Esophagus mucosa (tissue), 1 donor: ENCODE measurements around the gene YY1AP1. TPM values are rescaled to one million over a fixed set of nuclear protein-coding genes. Genes with fewer than 3 reads are reported as not detected.
"Not testable (repeated sequence)": the region's sequence is repeated elsewhere in the genome, so short reads cannot be mapped to it uniquely, and the experiment has no call there.

Experiments
- ATAC-seq: fragments of 200-7000 bp; cut with Tn5 transposase; one replicate; pipeline ENCODE4 v1.9.1; 2020
- total RNA-seq: library from RNA; stranded (reverse); gene quantifications from one replicate; pipeline ENCODE4 v1.2.4, GENCODE V29; 2023
- donor health status: DM: yes; HTN: yes; CAD: no.

YY1AP1 gene
- total RNA-seq: 40.3 TPM

DNA sequence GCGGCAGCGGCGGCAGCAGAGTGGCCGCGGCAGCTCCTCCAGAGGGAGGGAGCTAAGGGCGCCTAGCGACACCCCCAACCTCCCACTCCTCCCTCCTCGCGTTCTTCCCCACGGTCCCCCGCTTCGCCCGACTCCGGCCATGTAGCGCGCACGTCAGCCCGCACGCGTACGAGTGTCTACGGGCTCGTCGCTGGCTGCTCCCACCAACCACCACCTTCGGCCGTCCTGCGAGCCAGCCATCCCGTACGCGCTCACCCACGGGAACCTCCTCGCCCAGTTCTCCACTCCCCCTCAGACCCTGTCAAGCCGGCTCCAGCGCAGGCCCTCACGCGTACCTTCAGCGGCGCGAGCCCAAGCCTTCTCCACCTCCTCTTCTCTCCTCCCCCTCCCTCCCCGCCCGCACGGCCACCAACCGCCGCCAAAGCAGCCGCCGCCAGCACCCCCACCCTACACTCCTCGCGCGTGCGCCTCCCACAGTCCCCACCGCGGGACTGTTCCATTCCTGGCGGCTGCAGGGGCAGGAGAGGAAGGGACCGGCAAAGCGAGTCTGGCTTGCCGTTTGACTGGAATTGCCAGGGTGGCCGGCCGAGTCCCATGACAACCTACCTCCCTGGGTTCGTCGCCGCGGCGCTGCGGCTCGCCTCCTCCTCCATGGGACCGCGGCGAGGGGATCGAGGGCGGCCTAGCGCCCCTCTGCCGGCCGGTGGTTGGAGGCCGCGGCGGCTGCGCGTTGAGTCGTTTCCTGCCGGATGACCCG, at the start of gene YY1AP1:
Gene YY1AP1, minus strand, starts transcription at position 451 of the 757 bp plus-strand sequence. CDS start 8,338 bp downstream, outside the sequence.
- peak; percentile 96 for ATAC-seq

DNA sequence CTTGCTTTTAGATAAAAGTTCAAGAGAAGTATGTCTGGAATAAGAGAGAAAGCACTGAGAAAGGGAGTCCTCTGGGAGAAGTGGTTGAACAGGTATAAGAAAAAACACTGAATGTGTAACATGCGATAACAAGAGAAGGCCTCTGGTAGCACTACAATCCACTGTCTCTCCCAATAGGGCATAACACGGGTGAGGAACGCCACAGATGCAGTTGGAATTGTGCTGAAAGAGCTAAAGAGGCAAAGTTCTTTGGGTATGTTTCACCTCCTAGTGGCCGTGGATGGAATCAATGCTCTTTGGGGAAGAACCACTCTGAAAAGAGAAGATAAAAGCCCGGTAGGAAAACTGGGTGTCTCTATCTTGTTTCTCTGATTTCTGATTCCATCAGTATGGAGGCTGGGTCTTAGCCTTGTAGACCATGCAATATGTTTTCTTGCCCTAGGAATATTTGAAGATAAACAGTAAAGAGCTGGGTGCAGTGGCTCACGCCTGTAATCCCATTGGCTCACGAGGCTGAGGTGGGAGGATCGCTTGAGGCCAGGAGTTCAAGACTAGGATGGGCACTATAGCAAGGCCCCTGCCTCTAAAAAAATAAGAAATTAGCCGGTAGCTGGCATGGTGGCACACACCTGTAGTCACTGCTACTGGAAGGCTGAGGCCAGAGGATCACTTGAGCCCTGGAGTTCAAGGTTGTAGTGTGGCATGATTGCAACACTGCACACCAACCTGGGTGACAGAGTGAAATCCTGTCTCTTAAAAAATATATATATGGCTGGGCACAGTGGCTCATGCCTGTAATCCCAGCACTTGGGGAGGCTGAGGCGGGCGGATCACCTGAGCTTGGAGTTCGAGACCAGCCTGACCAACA, 40.7 kb upstream of the YY1AP1 start:
- ATAC-seq: peak; percentile 83

- no peak for ATAC-seq
Observed at GRCh38 chr1:155725142-155725541, 36.6 kb upstream of the YY1AP1 start.

DNA sequence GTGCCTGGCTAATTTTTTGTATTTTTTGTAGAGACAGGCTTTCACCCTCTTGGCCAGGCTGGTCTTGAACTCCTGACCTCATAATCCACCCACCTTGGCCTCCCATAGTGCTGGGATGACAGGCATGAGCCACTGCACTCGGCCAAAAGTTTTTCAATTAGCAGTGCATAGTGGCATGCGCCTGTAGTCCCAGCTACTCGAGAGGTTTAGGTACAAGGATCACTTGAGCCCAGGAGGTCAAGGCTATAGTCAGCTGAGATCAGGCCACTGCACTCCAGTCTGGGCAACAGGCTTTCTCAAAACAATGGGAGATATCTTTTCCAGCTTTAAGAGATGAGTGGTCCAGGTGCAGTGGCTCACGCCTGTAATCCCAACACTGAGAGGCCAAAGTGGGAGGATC, 31.1 kb upstream of the YY1AP1 start:
- no peak for ATAC-seq

DNA sequence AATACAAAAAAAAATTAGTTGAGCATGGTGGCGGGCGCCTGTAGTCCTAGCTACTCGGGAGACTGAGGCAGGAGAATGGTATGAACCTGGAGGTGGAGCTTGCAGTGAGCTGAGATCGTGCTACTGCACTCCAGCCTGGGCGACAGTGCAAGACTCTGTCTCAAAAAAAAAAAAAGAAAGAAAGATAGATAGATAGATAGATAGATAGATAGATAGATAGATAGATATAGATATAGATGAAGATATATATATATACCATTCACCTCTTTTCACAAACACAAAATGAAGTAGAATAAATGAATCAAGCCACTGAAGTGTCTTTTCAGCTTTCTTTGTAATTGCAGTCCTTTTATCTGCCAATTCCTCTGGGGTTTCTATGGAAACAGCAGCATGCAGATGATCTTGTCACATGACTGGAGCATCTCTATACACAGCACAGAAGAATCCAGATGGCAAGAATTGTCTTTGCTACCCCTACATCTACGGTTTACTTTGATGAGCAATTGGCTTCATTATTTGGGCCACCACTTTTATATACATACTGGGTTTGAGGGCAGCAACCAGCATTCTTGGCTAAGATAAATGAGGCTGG, 30.0 kb upstream of the YY1AP1 start:
- ATAC-seq: not testable (repeated sequence)

- no peak for ATAC-seq
Observed at GRCh38 chr1:155717041-155717440, 28.5 kb upstream of the YY1AP1 start.

- ATAC-seq: no peak
Observed at GRCh38 chr1:155715777-155716176, 27.2 kb upstream of the YY1AP1 start.

GRCh38 chr1:155715056-155715455, 26.5 kb upstream of the YY1AP1 start:
- ATAC-seq: not testable (repeated sequence)

DNA sequence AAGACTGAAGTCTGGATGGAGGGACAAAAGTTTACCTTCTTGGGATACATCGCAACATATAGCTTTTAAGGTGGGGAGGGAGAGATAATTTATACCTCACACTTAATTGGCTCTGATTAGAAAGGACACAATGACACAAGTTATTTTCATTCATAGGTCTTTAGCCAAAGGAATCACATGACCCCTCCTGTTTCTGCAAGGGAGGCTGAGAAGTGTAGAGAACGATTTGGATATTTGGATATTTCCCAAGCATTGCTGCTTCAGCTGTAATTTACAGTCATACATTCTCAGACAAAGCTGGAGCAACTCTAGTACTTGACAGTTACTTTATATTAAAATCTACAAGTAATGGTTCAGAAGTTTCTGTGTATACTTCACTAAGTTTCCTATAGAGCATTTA, 24.5 kb upstream of the YY1AP1 start:
- no peak for ATAC-seq

DNA sequence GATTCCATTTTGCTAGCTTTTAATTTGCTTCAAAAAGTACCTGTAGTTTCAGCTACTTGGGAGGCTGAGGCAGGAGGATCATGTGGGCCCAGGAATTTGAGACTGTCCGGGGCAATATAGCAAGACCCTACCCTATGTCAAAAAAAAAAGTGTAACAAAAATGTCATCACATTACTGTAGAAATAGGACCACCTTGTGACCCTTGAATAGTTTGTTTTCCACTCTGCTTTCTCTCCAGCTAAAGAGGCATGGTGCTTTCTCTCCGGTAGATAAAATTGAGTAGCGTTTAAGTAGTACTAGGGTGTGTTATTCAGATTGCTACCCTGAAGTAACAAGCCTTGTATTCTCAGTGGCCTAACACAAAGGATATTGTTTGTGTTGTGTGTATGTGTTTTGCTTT, 24.1 kb upstream of the YY1AP1 start:
- ATAC-seq: peak; percentile 30

DNA sequence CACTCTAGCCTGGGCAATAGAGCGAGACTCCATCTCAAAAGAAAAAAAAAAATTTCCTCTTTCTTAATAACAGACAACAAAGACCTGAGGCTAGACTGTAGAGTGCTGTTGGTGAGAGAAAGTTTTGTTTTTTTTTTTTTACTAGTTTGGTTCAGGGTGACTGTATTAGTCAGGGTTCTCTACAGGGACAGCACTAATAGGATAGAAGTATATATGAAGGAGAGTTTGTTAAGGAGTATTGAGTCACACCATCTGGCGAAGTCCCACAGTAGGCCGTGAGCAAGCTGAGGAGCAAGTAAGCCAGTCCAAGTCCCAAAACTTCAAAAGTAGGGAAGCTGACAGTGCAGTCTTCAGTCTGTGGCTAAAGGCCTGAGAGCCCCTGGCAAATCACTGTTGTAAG, 22.9 kb upstream of the YY1AP1 start:
- ATAC-seq: peak; percentile 82

DNA sequence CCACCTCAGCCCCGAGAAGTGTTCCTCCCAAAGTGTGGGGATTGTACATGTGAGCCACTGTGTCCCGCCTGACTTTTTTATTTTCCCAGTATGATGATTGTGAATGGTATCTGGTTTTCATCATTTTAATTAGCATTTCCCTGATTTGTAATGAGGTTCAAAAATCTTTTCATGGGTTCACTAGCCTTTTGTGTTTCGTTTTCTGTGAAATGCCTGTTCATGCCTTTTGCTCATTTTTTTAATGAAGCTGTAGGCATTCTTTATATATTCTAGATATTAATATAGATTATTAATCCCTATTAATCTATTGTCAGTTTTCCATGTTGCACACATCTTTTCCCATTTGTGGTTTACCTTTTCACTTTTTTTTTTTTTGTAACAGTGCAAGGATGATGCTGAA, 20.8 kb upstream of the YY1AP1 start:
- no peak for ATAC-seq

DNA sequence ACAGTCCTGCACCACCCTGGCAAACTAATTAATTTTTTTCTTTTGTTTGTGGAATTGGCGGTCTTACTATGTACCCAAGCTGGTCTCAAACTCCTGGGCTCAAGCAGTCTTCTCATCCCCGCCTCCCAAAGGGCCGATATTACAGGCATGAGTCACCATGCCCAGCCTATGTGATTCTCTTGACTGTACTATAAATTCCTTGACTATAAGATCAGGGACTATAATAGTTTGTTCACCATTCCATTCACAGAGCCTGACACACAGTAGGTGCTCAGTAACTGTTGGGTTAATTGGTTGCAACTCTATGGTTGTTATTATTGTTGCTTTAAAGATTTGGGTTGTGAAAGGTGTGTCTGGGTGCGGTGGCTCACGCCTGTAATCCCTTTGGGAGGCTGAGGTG, 17.6 kb upstream of the YY1AP1 start:
- ATAC-seq: peak; percentile 69

- ATAC-seq: peak; percentile 88
Observed at GRCh38 chr1:155704414-155704813, 15.8 kb upstream of the YY1AP1 start.

DNA sequence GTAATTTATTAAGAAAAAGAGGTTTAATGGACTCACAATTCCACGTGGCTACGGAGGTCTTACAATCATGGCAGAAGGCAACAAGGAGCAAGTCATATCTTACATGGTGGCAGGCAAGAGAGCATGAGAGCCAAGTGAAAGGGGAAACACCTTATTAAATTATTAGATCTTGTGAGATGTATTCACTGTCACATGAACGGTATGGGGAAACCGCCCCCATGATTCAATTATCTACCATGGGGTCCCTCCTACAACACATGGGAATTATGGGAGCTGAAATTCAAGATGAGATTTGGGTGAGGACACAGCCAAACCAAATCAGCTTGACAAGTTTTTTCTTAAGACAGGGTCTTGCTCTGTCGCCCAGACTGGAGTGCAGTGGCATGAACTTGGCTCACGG, 14.6 kb upstream of the YY1AP1 start:
- no peak for ATAC-seq

DNA sequence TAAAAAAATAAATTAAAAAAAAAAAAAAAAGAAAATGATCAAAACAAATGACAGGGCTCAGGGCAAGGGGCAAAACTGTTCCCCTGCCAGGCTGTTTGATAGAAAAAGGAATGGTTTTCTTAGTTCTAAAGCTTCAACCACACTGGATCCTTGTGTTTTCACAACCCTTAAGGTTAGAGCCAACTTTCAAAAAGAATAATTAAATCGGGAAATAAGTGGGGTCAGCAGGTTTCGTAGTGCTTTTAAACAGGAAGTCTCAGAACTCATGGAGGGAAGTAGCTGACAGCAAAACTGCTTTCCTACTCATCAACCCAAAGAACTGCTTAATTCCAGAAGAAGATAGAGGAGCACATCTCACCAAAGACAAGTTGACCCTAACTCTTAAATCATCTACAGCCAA, 13.1 kb upstream of the YY1AP1 start:
- not testable (repeated sequence) for ATAC-seq

DNA sequence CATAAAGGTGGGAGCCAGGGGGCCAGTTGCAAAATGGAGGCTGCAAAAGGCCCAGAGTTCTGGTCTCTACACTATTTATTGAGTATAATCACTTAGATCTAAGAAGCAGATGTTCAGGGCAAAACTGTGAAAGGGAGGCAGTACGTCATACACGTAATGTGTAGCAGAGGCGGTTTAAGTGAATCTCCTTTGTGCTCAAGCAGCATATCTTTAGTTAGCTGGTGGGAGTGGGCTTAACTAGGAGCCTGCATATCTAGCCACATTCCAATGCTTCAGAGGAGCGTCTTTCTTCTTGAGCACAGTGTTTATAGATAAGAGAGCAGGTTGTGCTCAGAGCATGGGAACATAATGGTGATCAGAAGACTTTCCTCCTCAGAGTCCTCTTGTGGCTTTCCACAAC, 10.5 kb upstream of the YY1AP1 start:
- ATAC-seq: not testable (repeated sequence)

DNA sequence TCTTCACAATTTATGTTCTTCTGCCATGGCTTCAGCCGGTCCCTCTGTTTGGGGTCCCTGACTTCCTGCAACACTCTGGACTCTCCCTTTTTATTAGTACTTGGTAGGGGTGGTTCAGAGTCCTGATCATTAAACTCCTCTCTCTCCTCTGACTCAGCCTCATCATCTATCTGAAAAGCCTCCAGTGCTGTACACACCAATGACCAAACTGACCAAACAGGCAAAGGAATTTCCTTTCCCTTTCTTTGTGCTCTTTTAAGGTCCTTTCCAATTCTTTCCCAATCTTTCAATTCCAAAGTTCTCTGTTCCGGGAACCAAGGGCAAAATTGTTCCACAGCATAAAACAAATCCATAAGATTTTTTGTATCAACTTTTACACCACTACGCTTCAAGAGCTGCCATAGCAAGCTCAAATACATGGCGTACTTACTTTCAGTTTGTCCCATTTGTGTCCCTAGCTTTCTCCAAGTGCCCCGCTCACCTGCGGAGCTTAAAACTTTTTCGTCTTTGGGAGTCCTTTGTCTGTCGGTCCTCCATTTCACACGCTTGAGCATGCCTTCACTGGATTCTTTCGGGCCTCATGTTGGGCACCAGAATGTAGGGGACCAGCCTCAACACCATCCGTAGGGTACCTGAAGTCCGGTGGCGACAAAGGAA, 9.9 kb upstream of the YY1AP1 start:
- no peak for ATAC-seq

GRCh38 chr1:155697616-155698015, 9.0 kb upstream of the YY1AP1 start:
- not testable (repeated sequence) for ATAC-seq

DNA sequence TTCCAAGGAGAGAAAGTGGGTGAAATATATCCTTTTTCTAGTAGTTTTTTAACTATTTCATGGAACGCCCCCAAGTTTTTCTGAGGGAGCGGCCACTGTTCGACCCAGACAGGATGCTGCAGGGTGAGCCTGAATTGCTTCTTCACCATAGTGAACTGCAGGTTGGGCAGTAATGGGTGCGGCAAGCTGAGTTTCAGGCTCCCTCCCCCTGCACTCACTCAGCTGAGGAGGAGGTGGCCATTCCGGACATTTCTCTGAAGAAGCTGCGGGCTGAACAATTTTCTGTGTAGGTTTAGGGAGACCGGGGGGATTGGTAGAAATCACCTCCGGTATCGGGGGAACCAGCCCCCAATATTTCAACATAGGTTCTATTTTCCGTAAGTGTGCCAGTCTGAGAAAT, 8.5 kb upstream of the YY1AP1 start:
- no peak for ATAC-seq

DNA sequence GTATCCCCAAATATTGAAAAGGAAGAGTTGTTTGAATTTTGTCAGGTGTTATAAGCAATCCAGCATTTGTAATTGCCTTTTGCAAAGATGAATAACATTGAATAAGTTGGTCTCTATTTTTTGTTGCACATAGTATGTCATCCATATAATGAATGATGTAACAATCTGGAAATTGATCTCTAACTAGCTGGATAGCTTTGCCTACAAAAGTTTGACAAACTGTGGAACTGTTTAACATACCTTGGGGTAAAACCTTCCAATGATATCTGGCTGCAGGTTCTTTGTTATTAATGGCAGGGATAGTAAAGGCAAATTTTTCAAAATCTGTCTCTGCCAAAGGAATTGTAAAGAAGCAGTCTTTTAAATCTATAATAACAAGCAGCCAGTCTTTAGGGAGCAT, 8.0 kb upstream of the YY1AP1 start:
- no peak for ATAC-seq

DNA sequence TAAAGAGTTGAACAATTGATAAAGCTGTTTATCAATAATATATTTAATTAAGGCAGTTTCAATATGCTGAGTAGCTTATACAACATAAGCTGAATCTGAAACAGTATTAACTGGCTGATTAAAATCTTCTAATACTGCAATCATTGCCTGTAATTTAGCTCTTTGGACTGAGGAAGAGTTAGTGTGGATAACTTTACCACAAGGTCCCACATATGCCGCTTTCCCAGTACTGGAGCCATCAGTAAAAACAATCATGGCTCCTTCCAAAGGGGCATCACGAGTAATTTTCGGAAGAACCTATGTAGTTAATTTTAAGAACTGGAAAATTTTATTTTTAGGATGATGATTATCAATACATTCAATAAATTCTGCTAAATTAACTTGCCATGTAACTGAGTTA, 7.0 kb upstream of the YY1AP1 start:
- ATAC-seq: no peak

- ATAC-seq: peak; percentile 92
Observed at GRCh38 chr1:155695072-155695471, 6.5 kb upstream of the YY1AP1 start.
